MM.1S (cell line): Measurements from ENCODE around the gene NELL1.

Experiments
- EZH2 ChIP-seq: fragments of 300-600 bp; sonication (generic); optimal IDR thresholded peaks from 2 replicates; pipeline ENCODE3; 2017; ENCODE audit warnings: low read depth, mild to moderate bottlenecking, antibody characterized with exemption, low read length, mixed read lengths
- EZH2phosphoT487 ChIP-seq: fragments of 300-600 bp; sonication (generic); IDR thresholded peaks from 2 replicates; pipeline ENCODE4 v1.6.1; 2018; ENCODE audit warnings: antibody characterized with exemption, low read length
- TF ChIP-seq, protein P1 (sequence below): fragments of 300-600 bp; sonication (generic); IDR thresholded peaks from 2 replicates; pipeline ENCODE4 v1.5.1; 2016; ENCODE audit warnings: antibody characterized with exemption, low read length, mixed read lengths

DNA sequence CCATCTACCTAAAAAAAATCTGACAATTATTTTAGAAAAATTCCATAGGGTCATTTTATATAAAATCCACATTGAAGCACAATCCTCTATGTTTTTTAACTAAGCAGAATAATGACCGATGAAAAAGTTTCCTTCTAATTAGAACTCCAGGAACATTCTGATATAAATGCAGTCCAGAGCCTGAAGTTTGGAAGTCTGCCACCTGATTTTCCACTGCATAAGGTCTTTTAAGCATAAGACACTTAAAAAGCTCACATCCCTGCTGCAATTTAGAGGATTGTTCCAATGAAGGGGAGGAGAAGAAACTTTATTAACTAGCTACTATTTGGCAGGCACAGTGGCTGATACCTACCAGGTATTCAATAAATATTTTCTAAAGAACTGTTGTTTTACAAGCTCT is 953.2 kb downstream of the NELL1 start:
- TF ChIP-seq, protein P1, sequence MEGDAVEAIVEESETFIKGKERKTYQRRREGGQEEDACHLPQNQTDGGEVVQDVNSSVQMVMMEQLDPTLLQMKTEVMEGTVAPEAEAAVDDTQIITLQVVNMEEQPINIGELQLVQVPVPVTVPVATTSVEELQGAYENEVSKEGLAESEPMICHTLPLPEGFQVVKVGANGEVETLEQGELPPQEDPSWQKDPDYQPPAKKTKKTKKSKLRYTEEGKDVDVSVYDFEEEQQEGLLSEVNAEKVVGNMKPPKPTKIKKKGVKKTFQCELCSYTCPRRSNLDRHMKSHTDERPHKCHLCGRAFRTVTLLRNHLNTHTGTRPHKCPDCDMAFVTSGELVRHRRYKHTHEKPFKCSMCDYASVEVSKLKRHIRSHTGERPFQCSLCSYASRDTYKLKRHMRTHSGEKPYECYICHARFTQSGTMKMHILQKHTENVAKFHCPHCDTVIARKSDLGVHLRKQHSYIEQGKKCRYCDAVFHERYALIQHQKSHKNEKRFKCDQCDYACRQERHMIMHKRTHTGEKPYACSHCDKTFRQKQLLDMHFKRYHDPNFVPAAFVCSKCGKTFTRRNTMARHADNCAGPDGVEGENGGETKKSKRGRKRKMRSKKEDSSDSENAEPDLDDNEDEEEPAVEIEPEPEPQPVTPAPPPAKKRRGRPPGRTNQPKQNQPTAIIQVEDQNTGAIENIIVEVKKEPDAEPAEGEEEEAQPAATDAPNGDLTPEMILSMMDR = no peak
- TF ChIP-seq EZH2phosphoT487 (no peak), EZH2 (no peak)
